Effector memory CD8-positive, alpha-beta T cell (primary cell): Measurements from ENCODE around the gene PCNX3.
"Not testable (repeated sequence)": the region's sequence is repeated elsewhere in the genome, so short reads cannot be mapped to it uniquely, and the experiment has no call there.

Source experiments
- ATAC-seq: fragments of 150-1000 bp; cut with Tn5 transposase; replicated peaks from 2 replicates; pipeline ENCODE4 v1.10.0; 2021; ENCODE audit warnings: mild to moderate bottlenecking, moderate library complexity
- DNase-seq, 3 experiments: peaks; one replicate each; pipeline ENCODE4 v3.0.0; 2021
- H3K27ac Mint-ChIP-seq, 2 donors: one replicate each; pipeline ENCODE4 v1.8.0; 2022; ENCODE audit warnings: mild to moderate bottlenecking in 2 of 2, mixed read lengths in 2 of 2, moderate library complexity in 2 of 2
- H3K27me3 Mint-ChIP-seq, 2 donors: one replicate each; pipeline ENCODE4 v1.8.0; 2022; ENCODE audit warnings: mixed read lengths in 2 of 2
- H3K36me3 Mint-ChIP-seq: one replicate; pipeline ENCODE4 v1.8.0; 2022; ENCODE audit warnings: mild to moderate bottlenecking, moderate library complexity, mixed read lengths; ENCODE audit not compliant: insufficient read depth
- H3K4me1 Mint-ChIP-seq, 2 donors: one replicate each; pipeline ENCODE4 v1.8.0; 2022; ENCODE audit warnings: low read depth in 2 of 2, mixed read lengths in 2 of 2
- H3K4me3 Mint-ChIP-seq, 2 donors: one replicate each; pipeline ENCODE4 v1.8.0; 2022; ENCODE audit warnings: mild to moderate bottlenecking in 2 of 2, mixed read lengths in 2 of 2, moderate library complexity in 2 of 2
- H3K9me3 Mint-ChIP-seq, 2 donors: one replicate each; pipeline ENCODE4 v1.8.0; 2022; ENCODE audit warnings: mixed read lengths in 2 of 2

PCNX3 gene

DNA sequence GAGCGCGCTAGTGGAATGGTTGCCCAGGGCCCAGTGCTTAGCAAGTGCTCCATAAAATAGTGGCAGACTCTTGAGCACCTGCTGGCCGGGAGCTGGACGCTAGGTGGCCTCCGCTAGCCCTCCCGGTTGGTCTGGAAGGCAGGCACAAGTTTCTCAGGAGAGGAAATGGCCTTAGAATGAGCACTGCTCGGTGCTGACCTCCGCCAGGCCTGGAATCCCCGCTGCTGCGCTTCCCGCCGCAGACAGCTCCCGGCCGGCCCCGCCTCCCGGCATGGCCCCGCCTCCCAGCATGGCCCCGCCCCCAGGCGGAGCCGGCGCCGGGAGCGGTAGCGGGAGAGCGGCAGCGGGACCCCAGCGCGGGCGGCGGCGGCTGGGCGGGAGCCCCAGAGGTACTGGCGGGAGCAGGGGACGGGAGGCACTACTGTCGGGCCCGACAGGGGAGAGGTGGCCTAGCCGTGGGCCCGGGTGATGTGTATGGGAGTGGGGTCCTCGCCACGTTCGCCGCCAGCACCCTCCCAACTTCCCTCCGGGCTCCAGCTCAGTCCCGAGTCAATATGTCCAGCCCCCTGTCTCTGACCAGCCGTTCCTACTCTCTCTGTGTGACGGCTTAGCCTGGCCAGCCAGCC is 22.3 kb downstream of the PCNX3 start, which contains the start of gene SIPA1:
Gene SIPA1, plus strand, starts transcription at position 308 of the 626 bp plus-strand sequence. CDS start 2,821 bp downstream, outside the sequence.
- Mint-ChIP-seq H3K4me3 (peak within 1 kb of the TSS; percentile 89 to 90), H3K36me3 (peaks cover 78% of the 10 kb centered on the region), H3K9me3 (no peaks in the 10 kb centered on the region), H3K27ac (peak within 1 kb of the TSS; percentile 94 to 98), H3K27me3 (no peaks in the 10 kb centered on the region), H3K4me1 (peaks cover 39 to 51% of the 10 kb centered on the region in 2 donors)
- peak; percentile 67 to 80 (median 78) for DNase-seq
- peak; percentile 21 for ATAC-seq

GRCh38 chr11:65639228-65639597 is 23.6 kb downstream of the PCNX3 start:
- ATAC-seq, H3K27me3 Mint-ChIP-seq, H3K9me3 Mint-ChIP-seq, DNase-seq: not testable (repeated sequence)
- H3K36me3 Mint-ChIP-seq = peaks cover 82% of the 10 kb centered on the region
- peak overlapping the region; percentile 94 to 98 for H3K27ac Mint-ChIP-seq
- peaks cover 41 to 54% of the 10 kb centered on the region in 2 donors for H3K4me1 Mint-ChIP-seq
- peak overlapping the region; percentile 89 to 90 for H3K4me3 Mint-ChIP-seq

DNA sequence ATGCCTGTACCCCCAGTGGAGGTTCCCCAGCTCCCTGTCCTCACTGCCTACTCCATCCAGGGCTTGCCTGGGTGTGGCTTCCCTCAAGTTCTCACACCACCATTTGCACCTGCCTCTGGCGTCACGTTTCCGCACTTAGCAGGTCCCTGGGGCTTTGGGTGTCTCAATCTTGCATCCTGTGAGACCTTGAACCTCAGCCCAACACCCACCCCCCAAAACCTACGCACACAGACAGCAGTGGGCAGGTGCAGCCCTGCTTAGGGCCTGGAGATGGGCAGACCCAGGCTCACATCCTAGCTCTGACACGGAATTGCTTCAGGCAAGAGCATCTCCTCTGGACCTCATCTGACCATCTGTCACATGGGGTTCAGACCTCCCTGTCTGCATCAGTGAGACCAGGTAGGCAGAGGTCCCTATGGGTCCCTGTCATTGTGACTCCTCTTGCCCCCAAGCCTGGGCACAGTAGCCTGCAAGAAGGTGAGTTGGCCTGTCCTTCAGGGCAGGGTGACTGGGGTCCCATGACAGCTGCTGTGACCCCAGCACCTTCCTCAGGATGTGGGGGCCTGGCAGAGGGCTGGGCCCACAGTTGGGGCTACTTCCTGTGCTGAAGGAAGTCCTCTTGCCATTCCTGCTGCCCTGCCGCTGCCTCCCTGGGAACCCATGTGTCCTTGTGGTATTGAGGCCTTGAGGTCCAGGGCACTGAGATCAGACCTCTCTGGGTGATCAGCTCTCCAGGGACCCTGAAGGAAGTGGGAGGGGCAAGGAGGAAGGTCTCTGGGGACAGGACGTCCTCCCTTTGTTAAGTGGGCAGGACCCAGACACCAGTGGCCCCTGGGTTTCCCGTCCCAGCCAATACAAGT is 24.3 kb downstream of the PCNX3 start:
- peak; percentile 76 for ATAC-seq
- no peaks in the 10 kb centered on the region for H3K27me3 Mint-ChIP-seq
- H3K4me1 Mint-ChIP-seq = peaks cover 38 to 56% of the 10 kb centered on the region in 2 donors
- H3K27ac Mint-ChIP-seq = peak overlapping the region; percentile 94 to 98
- H3K36me3 Mint-ChIP-seq = peaks cover 85% of the 10 kb centered on the region
- no peaks in the 10 kb centered on the region for H3K9me3 Mint-ChIP-seq
- peak; percentile 88 to 91 (median 90) for DNase-seq
- peak overlapping the region; percentile 89 to 90 for H3K4me3 Mint-ChIP-seq

- no peaks in the 10 kb centered on the region for H3K9me3 Mint-ChIP-seq
- peaks cover 90% of the 10 kb centered on the region for H3K36me3 Mint-ChIP-seq
- peak overlapping the region; percentile 89 to 90 for H3K4me3 Mint-ChIP-seq
- peak; percentile 1 for ATAC-seq
- no peaks in the 10 kb centered on the region for H3K27me3 Mint-ChIP-seq
- peaks cover 38 to 56% of the 10 kb centered on the region in 2 donors for H3K4me1 Mint-ChIP-seq
- peak overlapping the region; percentile 94 to 98 for H3K27ac Mint-ChIP-seq
- DNase-seq = peak; percentile 37 to 43 (median 41)
Measured at GRCh38 chr11:65640483-65641296, 25.1 kb downstream of the PCNX3 start.

GRCh38 chr11:65641297-65642013 is 25.9 kb downstream of the PCNX3 start:
- ATAC-seq = no peak
- Mint-ChIP-seq H3K9me3 (no peaks in the 10 kb centered on the region), H3K27ac (peak overlapping the region; percentile 82 to 98), H3K36me3 (peaks cover 92% of the 10 kb centered on the region), H3K4me3 (peak overlapping the region; percentile 89 to 90), H3K27me3 (no peaks in the 10 kb centered on the region), H3K4me1 (peaks cover 38 to 56% of the 10 kb centered on the region in 2 donors)
- DNase-seq = no peak

DNA sequence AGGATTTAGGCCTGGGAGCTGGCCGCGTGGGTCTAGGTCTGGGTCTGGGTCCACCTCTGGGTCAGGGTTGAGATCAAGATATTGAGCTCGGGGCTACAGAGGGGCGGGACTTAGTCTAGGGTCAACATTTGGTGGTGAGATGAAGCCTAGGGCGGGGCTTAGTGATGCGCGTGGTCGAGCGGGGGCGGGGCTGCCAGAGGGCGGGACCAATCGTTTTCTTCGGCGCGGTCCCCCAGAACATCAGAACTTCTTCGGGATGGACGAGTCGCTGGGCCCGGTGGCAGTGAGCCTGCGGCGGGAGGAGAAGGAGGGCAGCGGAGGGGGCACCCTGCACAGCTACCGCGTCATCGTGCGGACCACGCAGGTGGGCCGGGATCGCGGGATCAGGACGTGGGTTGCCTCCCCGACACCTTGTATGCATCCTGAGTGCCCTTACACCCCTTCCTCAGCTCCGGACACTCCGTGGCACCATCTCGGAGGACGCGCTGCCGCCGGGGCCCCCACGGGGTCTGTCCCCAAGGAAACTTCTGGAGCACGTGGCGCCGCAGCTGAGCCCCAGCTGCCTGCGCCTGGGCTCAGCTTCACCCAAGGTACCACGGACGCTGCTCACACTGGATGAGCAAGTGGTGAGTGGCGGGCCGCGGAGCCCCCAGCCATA is 26.6 kb downstream of the PCNX3 start:
- Mint-ChIP-seq H3K4me1 (peaks cover 38 to 53% of the 10 kb centered on the region in 2 donors), H3K27me3 (no peaks in the 10 kb centered on the region), H3K9me3 (no peaks in the 10 kb centered on the region), H3K27ac (peak overlapping the region; percentile 82 to 98), H3K4me3 (peak overlapping the region; percentile 89 to 90), H3K36me3 (peaks cover 88% of the 10 kb centered on the region)
- DNase-seq (no peak), ATAC-seq (no peak)

- Mint-ChIP-seq H3K9me3 (no peaks in the 10 kb centered on the region), H3K27me3 (no peaks in the 10 kb centered on the region), H3K4me3 (peak overlapping the region; percentile 40 to 59), H3K36me3 (peaks cover 90% of the 10 kb centered on the region), H3K27ac (peak overlapping the region; percentile 92), H3K4me1 (peaks cover 30 to 42% of the 10 kb centered on the region in 2 donors)
- ATAC-seq (no peak), DNase-seq (no peak)
Measured at GRCh38 chr11:65643971-65644370, 28.4 kb downstream of the PCNX3 start.

DNA sequence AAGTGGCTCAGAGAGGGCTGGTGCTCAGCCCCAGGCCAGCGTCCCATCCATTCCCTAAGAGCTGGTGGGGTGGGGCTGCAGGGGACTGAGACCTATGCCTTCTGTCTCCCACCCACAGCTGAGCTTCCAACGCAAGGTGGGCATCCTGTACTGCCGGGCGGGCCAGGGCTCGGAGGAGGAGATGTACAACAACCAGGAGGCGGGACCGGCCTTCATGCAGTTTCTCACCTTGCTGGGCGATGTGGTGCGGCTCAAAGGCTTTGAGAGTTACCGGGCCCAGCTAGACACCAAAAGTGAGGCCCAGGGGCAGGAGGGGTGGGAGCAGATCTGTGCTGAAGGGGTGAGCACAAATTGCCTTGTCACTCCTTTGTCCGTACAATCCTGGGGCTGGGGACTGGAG is 29.3 kb downstream of the PCNX3 start:
- H3K36me3 Mint-ChIP-seq = peaks cover 88% of the 10 kb centered on the region
- H3K9me3 Mint-ChIP-seq = no peaks in the 10 kb centered on the region
- H3K27ac Mint-ChIP-seq = peak overlapping the region; percentile 92
- H3K27me3 Mint-ChIP-seq = no peaks in the 10 kb centered on the region
- H3K4me1 Mint-ChIP-seq = peaks cover 24 to 35% of the 10 kb centered on the region in 2 donors
- ATAC-seq (no peak), DNase-seq (no peak)
- no peak overlapping the region for H3K4me3 Mint-ChIP-seq

GRCh38 chr11:65645710-65646109 is 30.1 kb downstream of the PCNX3 start:
- DNase-seq (no peak), ATAC-seq (no peak)
- Mint-ChIP-seq H3K4me1 (peaks cover 22 to 33% of the 10 kb centered on the region in 2 donors), H3K36me3 (peaks cover 88% of the 10 kb centered on the region), H3K4me3 (no peak overlapping the region), H3K27me3 (no peaks in the 10 kb centered on the region), H3K9me3 (no peaks in the 10 kb centered on the region), H3K27ac (peak overlapping the region in 1 of 2 donors; percentile 92)

DNA sequence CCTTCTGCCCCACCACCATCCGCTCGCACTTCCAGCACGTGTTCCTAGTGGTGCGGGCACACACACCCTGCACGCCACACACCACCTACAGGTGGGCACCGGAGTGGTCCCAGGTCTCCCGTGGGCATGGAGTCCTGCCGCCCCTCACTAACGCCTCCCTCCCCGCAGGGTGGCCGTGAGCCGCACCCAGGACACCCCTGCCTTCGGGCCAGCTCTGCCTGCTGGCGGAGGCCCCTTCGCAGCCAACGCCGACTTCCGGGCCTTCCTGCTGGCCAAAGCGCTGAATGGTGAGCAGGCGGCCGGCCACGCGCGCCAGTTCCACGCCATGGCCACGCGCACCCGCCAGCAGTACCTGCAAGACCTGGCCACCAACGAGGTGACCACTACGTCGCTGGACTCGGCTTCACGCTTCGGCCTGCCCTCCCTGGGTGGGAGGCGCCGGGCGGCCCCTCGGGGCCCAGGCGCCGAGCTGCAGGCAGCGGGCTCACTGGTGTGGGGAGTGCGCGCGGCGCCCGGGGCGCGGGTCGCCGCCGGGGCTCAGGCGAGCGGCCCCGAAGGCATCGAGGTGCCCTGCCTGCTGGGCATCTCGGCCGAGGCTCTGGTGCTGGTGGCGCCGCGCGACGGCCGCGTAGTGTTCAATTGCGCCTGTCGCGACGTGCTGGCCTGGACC is 30.8 kb downstream of the PCNX3 start:
- no peak for DNase-seq
- H3K27me3 Mint-ChIP-seq = no peaks in the 10 kb centered on the region
- no peak for ATAC-seq
- H3K4me1 Mint-ChIP-seq = peaks cover 24 to 34% of the 10 kb centered on the region in 2 donors
- no peaks in the 10 kb centered on the region for H3K9me3 Mint-ChIP-seq
- H3K36me3 Mint-ChIP-seq = peaks cover 88% of the 10 kb centered on the region
- H3K4me3 Mint-ChIP-seq = no peak overlapping the region
- peak overlapping the region in 1 of 2 donors; percentile 92 for H3K27ac Mint-ChIP-seq

- Mint-ChIP-seq H3K27me3 (no peaks in the 10 kb centered on the region), H3K36me3 (peaks cover 88% of the 10 kb centered on the region), H3K9me3 (no peaks in the 10 kb centered on the region), H3K27ac (peak overlapping the region in 1 of 2 donors; percentile 93), H3K4me1 (peaks cover 27 to 36% of the 10 kb centered on the region in 2 donors), H3K4me3 (no peak overlapping the region)
- ATAC-seq (no peak), DNase-seq (no peak)
Measured at GRCh38 chr11:65646958-65647701, 31.6 kb downstream of the PCNX3 start.
